GM23338 (cell line): ENCODE data around the gene CERS3. TPM values are rescaled to one million over a fixed set of nuclear protein-coding genes. Genes with fewer than 3 reads are reported as not detected.

Experiments
- ATAC-seq: fragments of 200-7000 bp; cut with Tn5 transposase; 3 replicates; pipeline ENCODE4 v1.9.1; 2020
- DNase-seq: peaks from one replicate; pipeline ENCODE4 v3.0.0-alpha.2; 2015; ENCODE audit warnings: low spot score
- H2AFZ ChIP-seq: fragments of 200-600 bp; sonication (generic); 2 replicates; pipeline ENCODE4 v1.8.0; 2016; ENCODE audit warnings: antibody characterized with exemption, mild to moderate bottlenecking, moderate library complexity
- H3F3A ChIP-seq: fragments of 200-600 bp; sonication (generic); replicated peaks from 2 replicates; pipeline ENCODE4 v1.8.0; 2017; ENCODE audit warnings: antibody characterized with exemption, mixed run types, low read depth
- H3K27ac ChIP-seq: fragments of 200-600 bp; sonication (generic); 2 replicates; pipeline ENCODE4 v1.6.1; 2016; ENCODE audit warnings: low read depth
- H3K27me3 ChIP-seq: fragments of 200-600 bp; sonication (generic); 2 replicates; pipeline ENCODE4 v1.8.0; 2016; ENCODE audit warnings: mild to moderate bottlenecking, mixed run types, moderate library complexity; ENCODE audit not compliant: insufficient read depth
- H3K36me3 ChIP-seq: fragments of 200-600 bp; sonication (generic); 2 replicates; pipeline ENCODE4 v1.8.0; 2016; ENCODE audit warnings: mild to moderate bottlenecking; ENCODE audit not compliant: insufficient read depth
- H3K4me1 ChIP-seq: fragments of 200-600 bp; sonication (generic); 2 replicates; pipeline ENCODE4 v1.8.0; 2016; ENCODE audit warnings: mild to moderate bottlenecking, moderate library complexity; ENCODE audit not compliant: insufficient read depth
- H3K4me2 ChIP-seq: fragments of 200-600 bp; sonication (generic); 2 replicates; pipeline ENCODE4 v1.7.1; 2017; ENCODE audit warnings: mixed run types
- H3K4me3 ChIP-seq: fragments of 200-600 bp; sonication (generic); 2 replicates; pipeline ENCODE4 v1.6.1; 2016; ENCODE audit warnings: mixed run types
- H3K79me2 ChIP-seq: fragments of 200-600 bp; sonication (generic); replicated peaks from 2 replicates; pipeline ENCODE4 v1.8.0; 2017; ENCODE audit warnings: mild to moderate bottlenecking; ENCODE audit not compliant: insufficient read depth
- H3K9me2 ChIP-seq: fragments of 200-600 bp; sonication (generic); 2 replicates; pipeline ENCODE4 v1.8.0; 2017; ENCODE audit not compliant: insufficient read depth
- H4K20me1 ChIP-seq: fragments of 200-600 bp; sonication (generic); replicated peaks from 2 replicates; pipeline ENCODE4 v1.8.0; 2017; ENCODE audit warnings: mild to moderate bottlenecking; ENCODE audit not compliant: insufficient read depth
- H3K27ac Mint-ChIP-seq: 2 replicates; pipeline ENCODE4 v1.8.0; 2020; ENCODE audit warnings: inconsistent platforms, mild to moderate bottlenecking, moderate library complexity, mixed read lengths
- H3K27me3 Mint-ChIP-seq: 3 replicates; pipeline ENCODE4 v1.8.0; 2022; ENCODE audit warnings: low read depth, mild to moderate bottlenecking, moderate library complexity, mixed read lengths, inconsistent platforms; ENCODE audit not compliant: insufficient read depth, poor library complexity
- H3K36me3 Mint-ChIP-seq: 3 replicates; pipeline ENCODE4 v1.8.0; 2021; ENCODE audit warnings: low read depth, mild to moderate bottlenecking, inconsistent platforms, moderate library complexity, mixed read lengths
- H3K4me1 Mint-ChIP-seq: 3 replicates; pipeline ENCODE4 v1.8.0; 2020; ENCODE audit warnings: mild to moderate bottlenecking, inconsistent platforms, mixed read lengths
- H3K4me3 Mint-ChIP-seq: 3 replicates; pipeline ENCODE4 v1.8.0; 2021; ENCODE audit warnings: moderate library complexity, mild to moderate bottlenecking, inconsistent platforms, mixed read lengths
- H3K9me3 Mint-ChIP-seq: 3 replicates; pipeline ENCODE4 v1.8.0; 2020; ENCODE audit warnings: moderate library complexity, mild to moderate bottlenecking, inconsistent platforms, mixed read lengths
- CREB1 ChIP-seq: fragments of 250-450 bp; sonication (Bioruptor Pico); IDR thresholded peaks from 2 replicates; pipeline ENCODE4 v1.5.0; 2020; ENCODE audit warnings: low read depth, mild to moderate bottlenecking, moderate library complexity
- CTCF ChIP-seq, 2 experiments: fragments of 200-600 bp in 1 of 2; sonication (generic) in 1 of 2; conservative IDR thresholded peaks; 2 replicates each; pipeline versions ENCODE4 v1.5.1 to v1.6.1; 2016 to 2017; ENCODE audit warnings: antibody characterized with exemption in 2 of 2, low read depth in 2 of 2, mild to moderate bottlenecking in 2 of 2, moderate library complexity in 1 of 2
- ETS1 ChIP-seq: IDR thresholded peaks from 2 replicates; pipeline ENCODE4 v1.6.1; 2016; ENCODE audit warnings: antibody characterized with exemption
- JUNB ChIP-seq: IDR thresholded peaks from one replicate; pipeline ENCODE4 v1.6.1; 2016; ENCODE audit warnings: antibody characterized with exemption; ENCODE audit not compliant: unreplicated experiment
- NANOG ChIP-seq: IDR thresholded peaks from 2 replicates; pipeline ENCODE4 v1.6.1; 2016; ENCODE audit warnings: antibody characterized with exemption, borderline replicate concordance
- POLR2AphosphoS5 ChIP-seq: IDR thresholded peaks from 2 replicates; pipeline ENCODE4 v1.6.1; 2016; ENCODE audit warnings: antibody characterized with exemption, low read depth
- STAT1 ChIP-seq: IDR thresholded peaks from one replicate; pipeline ENCODE4 v1.6.1; 2016; ENCODE audit warnings: antibody characterized with exemption; ENCODE audit not compliant: unreplicated experiment
- ZNF331 ChIP-seq: fragments of 250-450 bp; sonication (Bioruptor Pico); IDR thresholded peaks from 2 replicates; pipeline ENCODE4 v1.5.0; 2020; ENCODE audit warnings: low read depth, mild to moderate bottlenecking, moderate library complexity
- ZNF462 ChIP-seq: fragments of 250-450 bp; sonication (Bioruptor Pico); IDR thresholded peaks from 2 replicates; pipeline ENCODE4 v1.5.0; 2020; ENCODE audit warnings: mild to moderate bottlenecking, moderate library complexity
- polyA plus RNA-seq: library from polyadenylated mRNA; unstranded; fragments of >200 nt; fragmentation: Nextera tagmentation; extraction: Ambion mirVana; gene quantifications from 2 replicates; pipeline ENCODE4 v1.2.1, GENCODE V29; 2016
- total RNA-seq: library from RNA; depleted of rRNA; stranded (reverse); fragments of >200 nt; shearing (Covaris generic); gene quantifications from 2 replicates; pipeline ENCODE4 v1.2.3, GENCODE V29; 2014
- TF ChIP-seq, protein P1 (sequence below): IDR thresholded peaks from one replicate; pipeline ENCODE4 v1.6.1; 2018; ENCODE audit warnings: antibody characterized with exemption; ENCODE audit not compliant: unreplicated experiment

CERS3 gene
- total and polyA plus RNA-seq, 2 experiments from 2014 or later: 1.8 to 2.2 TPM

GRCh38 chr15:100566850-100567628 lies 38.3 kb upstream of the CERS3 start (continued):
- TF ChIP-seq ZNF331 (CRISPR knock-in tag): no peak
- TF ChIP-seq STAT1: no peak
- TF ChIP-seq ETS1: no peak
- no peak for TF ChIP-seq CREB1 (CRISPR knock-in tag)
- TF ChIP-seq, protein P1, sequence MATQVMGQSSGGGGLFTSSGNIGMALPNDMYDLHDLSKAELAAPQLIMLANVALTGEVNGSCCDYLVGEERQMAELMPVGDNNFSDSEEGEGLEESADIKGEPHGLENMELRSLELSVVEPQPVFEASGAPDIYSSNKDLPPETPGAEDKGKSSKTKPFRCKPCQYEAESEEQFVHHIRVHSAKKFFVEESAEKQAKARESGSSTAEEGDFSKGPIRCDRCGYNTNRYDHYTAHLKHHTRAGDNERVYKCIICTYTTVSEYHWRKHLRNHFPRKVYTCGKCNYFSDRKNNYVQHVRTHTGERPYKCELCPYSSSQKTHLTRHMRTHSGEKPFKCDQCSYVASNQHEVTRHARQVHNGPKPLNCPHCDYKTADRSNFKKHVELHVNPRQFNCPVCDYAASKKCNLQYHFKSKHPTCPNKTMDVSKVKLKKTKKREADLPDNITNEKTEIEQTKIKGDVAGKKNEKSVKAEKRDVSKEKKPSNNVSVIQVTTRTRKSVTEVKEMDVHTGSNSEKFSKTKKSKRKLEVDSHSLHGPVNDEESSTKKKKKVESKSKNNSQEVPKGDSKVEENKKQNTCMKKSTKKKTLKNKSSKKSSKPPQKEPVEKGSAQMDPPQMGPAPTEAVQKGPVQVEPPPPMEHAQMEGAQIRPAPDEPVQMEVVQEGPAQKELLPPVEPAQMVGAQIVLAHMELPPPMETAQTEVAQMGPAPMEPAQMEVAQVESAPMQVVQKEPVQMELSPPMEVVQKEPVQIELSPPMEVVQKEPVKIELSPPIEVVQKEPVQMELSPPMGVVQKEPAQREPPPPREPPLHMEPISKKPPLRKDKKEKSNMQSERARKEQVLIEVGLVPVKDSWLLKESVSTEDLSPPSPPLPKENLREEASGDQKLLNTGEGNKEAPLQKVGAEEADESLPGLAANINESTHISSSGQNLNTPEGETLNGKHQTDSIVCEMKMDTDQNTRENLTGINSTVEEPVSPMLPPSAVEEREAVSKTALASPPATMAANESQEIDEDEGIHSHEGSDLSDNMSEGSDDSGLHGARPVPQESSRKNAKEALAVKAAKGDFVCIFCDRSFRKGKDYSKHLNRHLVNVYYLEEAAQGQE: no peak
- TF ChIP-seq POLR2AphosphoS5: no peak

DNA sequence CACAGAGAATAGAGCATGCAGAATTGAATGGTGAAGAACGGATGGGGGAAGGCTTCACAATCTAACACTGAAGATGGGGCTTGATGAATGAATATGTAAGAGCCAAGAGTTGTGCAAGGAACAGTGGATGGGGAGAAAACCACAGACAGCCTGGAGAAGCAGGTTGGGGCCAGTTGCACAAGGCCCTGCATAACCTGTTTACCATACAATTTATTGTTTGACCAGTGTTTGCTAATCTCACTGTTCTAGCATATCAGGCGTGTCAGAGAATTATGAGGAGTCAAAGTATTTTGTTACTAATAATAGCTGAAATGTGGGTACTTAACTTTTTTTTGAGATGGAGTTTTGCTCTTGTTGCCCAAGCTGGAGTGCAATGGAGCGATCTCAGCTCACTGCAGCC lies 36.8 kb upstream of the CERS3 start:
- Histone ChIP-seq H3K27me3 (no peaks in the 10 kb centered on the region), H4K20me1 (no peaks in the 10 kb centered on the region; the same call in none of the 2 replicates), H3K79me2 (no peaks in the 10 kb centered on the region), H3K9me2 (no peaks in the 10 kb centered on the region), H3K27ac (no peak overlapping the region), H3K4me1 (no peaks in the 10 kb centered on the region), H3K36me3 (no peaks in the 10 kb centered on the region), H2AFZ (no peak overlapping the region), H3F3A (no peaks in the 10 kb centered on the region), H3K4me3 (no peak overlapping the region), H3K4me2 (no peak overlapping the region)
- Mint-ChIP-seq H3K4me3 (no peak overlapping the region), H3K9me3 (no peaks in the 10 kb centered on the region), H3K36me3 (peaks cover 4% of the 10 kb centered on the region; the same call in 1 of the 3 replicates), H3K4me1 (no peaks in the 10 kb centered on the region), H3K27me3 (no peaks in the 10 kb centered on the region), H3K27ac (no peak overlapping the region)
- DNase-seq (no peak), ATAC-seq (no peak)
- TF ChIP-seq JUNB (no peak), ZNF331 (CRISPR knock-in tag) (no peak), NANOG (no peak), CTCF (conservative IDR thresholded peaks at IDR 0.05; ENCODE audit: low read depth in 2 of 2) (no peak), ZNF462 (CRISPR knock-in tag) (no peak), STAT1 (no peak)
